ENCODE measurements around the gene ZNF311.

ZNF311 gene

GRCh38 chr6:29005183-29005885, at the start of gene ZNF311:
Gene ZNF311 (minus strand): TSS chr6:29005315. CDS start chr6:29003954, 1,361 bp downstream.
- H3K36me3 ChIP-seq (ENCODE audit: insufficient read depth, low read length) = no peaks in the 10 kb centered on the region
- no peaks in the 10 kb centered on the region for H3K9me3 ChIP-seq (ENCODE audit: low read depth, low read length)
- H3K27ac ChIP-seq = no peak within 1 kb of the TSS
- no peak within 1 kb of the TSS for H3K4me3 ChIP-seq
- TF ChIP-seq POLR2AphosphoS5 (IDR thresholded peaks at IDR 0.05; ENCODE audit: borderline replicate concordance, low read depth, low read length) (peak; percentile 85), FOXP2 (optimal IDR thresholded peaks at IDR 0.05; ENCODE audit: control extremely low read depth, extremely low read length, insufficient read depth) (no peak)
- no peak within 1 kb of the TSS for H3K9ac ChIP-seq (ENCODE audit: insufficient read length)
- no peak for DNase-seq (ENCODE audit: low read depth, low spot score)

- Histone ChIP-seq H3K27ac (no peak overlapping the region), H3K36me3 (ENCODE audit: insufficient read depth, low read length) (no peaks in the 10 kb centered on the region), H3K9me3 (ENCODE audit: low read depth, low read length) (no peaks in the 10 kb centered on the region), H3K4me3 (no peak overlapping the region), H3K9ac (ENCODE audit: insufficient read length) (no peak overlapping the region)
- TF ChIP-seq EZH2 (IDR thresholded peaks at IDR 0.05) = no peak
- TF ChIP-seq POLR2AphosphoS5 (IDR thresholded peaks at IDR 0.05; ENCODE audit: borderline replicate concordance, low read depth, low read length) = no peak
- no peak for TF ChIP-seq FOXP2 (optimal IDR thresholded peaks at IDR 0.05; ENCODE audit: control extremely low read depth, extremely low read length, insufficient read depth)
- no peak for DNase-seq (ENCODE audit: low read depth, low spot score)
Measured at GRCh38 chr6:29051680-29052079, 46.6 kb upstream of the ZNF311 start.

- TF ChIP-seq FOXP2 (optimal IDR thresholded peaks at IDR 0.05; ENCODE audit: control extremely low read depth, extremely low read length, insufficient read depth) (no peak), EZH2 (IDR thresholded peaks at IDR 0.05) (no peak), POLR2AphosphoS5 (IDR thresholded peaks at IDR 0.05; ENCODE audit: borderline replicate concordance, low read depth, low read length) (no peak)
- no peak within 1 kb of the TSS for H3K27ac ChIP-seq
- DNase-seq (ENCODE audit: low read depth, low spot score) = no peak
- no peak within 1 kb of the TSS for H3K4me3 ChIP-seq
- no peak within 1 kb of the TSS for H3K9ac ChIP-seq (ENCODE audit: insufficient read length)
- H3K9me3 ChIP-seq (ENCODE audit: low read depth, low read length) = no peaks in the 10 kb centered on the region
- no peaks in the 10 kb centered on the region for H3K36me3 ChIP-seq (ENCODE audit: insufficient read depth, low read length)
Measured at GRCh38 chr6:29045075-29045474, 40.0 kb upstream of the ZNF311 start, which contains the start of gene OR2W1. Gene OR2W1 (minus strand): TSS chr6:29045175. CDS start chr6:29045175, 0 bp downstream.

GRCh38 chr6:29035951-29036350, 30.8 kb upstream of the ZNF311 start:
- no peak overlapping the region for H3K4me3 ChIP-seq
- DNase-seq (ENCODE audit: low read depth, low spot score) = no peak
- H3K9ac ChIP-seq (ENCODE audit: insufficient read length) = no peak overlapping the region
- no peaks in the 10 kb centered on the region for H3K36me3 ChIP-seq (ENCODE audit: insufficient read depth, low read length)
- TF ChIP-seq POLR2AphosphoS5 (IDR thresholded peaks at IDR 0.05; ENCODE audit: borderline replicate concordance, low read depth, low read length) = no peak
- H3K9me3 ChIP-seq (ENCODE audit: low read depth, low read length) = no peaks in the 10 kb centered on the region
- H3K27ac ChIP-seq = no peak overlapping the region

GRCh38 chr6:29028821-29029220, 23.7 kb upstream of the ZNF311 start:
- no peak for DNase-seq (ENCODE audit: low read depth, low spot score)
- Histone ChIP-seq H3K9ac (ENCODE audit: insufficient read length) (no peak overlapping the region), H3K4me3 (no peak overlapping the region), H3K36me3 (ENCODE audit: insufficient read depth, low read length) (no peaks in the 10 kb centered on the region), H3K27ac (no peak overlapping the region), H3K9me3 (ENCODE audit: low read depth, low read length) (no peaks in the 10 kb centered on the region)
- TF ChIP-seq POLR2AphosphoS5 (IDR thresholded peaks at IDR 0.05; ENCODE audit: borderline replicate concordance, low read depth, low read length) (no peak), EZH2 (IDR thresholded peaks at IDR 0.05) (no peak), FOXP2 (optimal IDR thresholded peaks at IDR 0.05; ENCODE audit: control extremely low read depth, extremely low read length, insufficient read depth) (no peak)

GRCh38 chr6:29025927-29026585, 20.9 kb upstream of the ZNF311 start:
- Histone ChIP-seq H3K36me3 (ENCODE audit: insufficient read depth, low read length) (no peaks in the 10 kb centered on the region), H3K4me3 (no peak overlapping the region), H3K9ac (ENCODE audit: insufficient read length) (no peak overlapping the region), H3K9me3 (ENCODE audit: low read depth, low read length) (no peaks in the 10 kb centered on the region), H3K27ac (no peak overlapping the region)
- DNase-seq (ENCODE audit: low read depth, low spot score) = no peak
- TF ChIP-seq FOXP2 (optimal IDR thresholded peaks at IDR 0.05; ENCODE audit: control extremely low read depth, extremely low read length, insufficient read depth) (no peak), POLR2AphosphoS5 (IDR thresholded peaks at IDR 0.05; ENCODE audit: borderline replicate concordance, low read depth, low read length) (no peak), EZH2 (IDR thresholded peaks at IDR 0.05) (no peak)

GRCh38 chr6:29021434-29021833, 16.3 kb upstream of the ZNF311 start:
- no peak for TF ChIP-seq POLR2AphosphoS5 (IDR thresholded peaks at IDR 0.05; ENCODE audit: borderline replicate concordance, low read depth, low read length)
- TF ChIP-seq FOXP2 (optimal IDR thresholded peaks at IDR 0.05; ENCODE audit: control extremely low read depth, extremely low read length, insufficient read depth) = no peak
- TF ChIP-seq EZH2 (IDR thresholded peaks at IDR 0.05) = no peak
- no peaks in the 10 kb centered on the region for H3K36me3 ChIP-seq (ENCODE audit: insufficient read depth, low read length)

GRCh38 chr6:29019629-29020028, 14.5 kb upstream of the ZNF311 start:
- no peak overlapping the region for H3K27ac ChIP-seq
- no peak for TF ChIP-seq FOXP2 (optimal IDR thresholded peaks at IDR 0.05; ENCODE audit: control extremely low read depth, extremely low read length, insufficient read depth)
- TF ChIP-seq EZH2 (IDR thresholded peaks at IDR 0.05) = no peak
- TF ChIP-seq POLR2AphosphoS5 (IDR thresholded peaks at IDR 0.05; ENCODE audit: borderline replicate concordance, low read depth, low read length) = no peak
- no peaks in the 10 kb centered on the region for H3K36me3 ChIP-seq (ENCODE audit: insufficient read depth, low read length)
- no peak overlapping the region for H3K9ac ChIP-seq (ENCODE audit: insufficient read length)
- no peak overlapping the region for H3K4me3 ChIP-seq
- no peaks in the 10 kb centered on the region for H3K9me3 ChIP-seq (ENCODE audit: low read depth, low read length)
- DNase-seq (ENCODE audit: low read depth, low spot score) = no peak

More at GRCh38 chr6:29021434-29021833, 16.3 kb upstream of the ZNF311 start:
- DNase-seq (ENCODE audit: low read depth, low spot score) = no peak
- H3K9me3 ChIP-seq (ENCODE audit: low read depth, low read length) = no peaks in the 10 kb centered on the region
- no peak overlapping the region for H3K9ac ChIP-seq (ENCODE audit: insufficient read length)
- no peak overlapping the region for H3K27ac ChIP-seq
- H3K4me3 ChIP-seq = no peak overlapping the region

Data from SK-N-MC (cell line).